HFFc6 (cell line): ENCODE measurements around the gene ZNF555. TPM values are rescaled to one million over a fixed set of nuclear protein-coding genes. Genes with fewer than 3 reads are reported as not detected.

Source experiments
- DNase-seq: peaks from one replicate; pipeline ENCODE4 v3.0.0-alpha.2; 2018
- H3K27ac Mint-ChIP-seq: 2 replicates; pipeline ENCODE4 v1.8.0; 2020; ENCODE audit warnings: mild to moderate bottlenecking, mixed read lengths
- H3K27me3 Mint-ChIP-seq: 2 replicates; pipeline ENCODE4 v1.8.0; 2021; ENCODE audit warnings: mild to moderate bottlenecking, moderate library complexity, mixed read lengths; ENCODE audit not compliant: insufficient read depth
- H3K36me3 Mint-ChIP-seq: 2 replicates; pipeline ENCODE4 v1.8.0; 2021; ENCODE audit warnings: low read depth, mixed read lengths
- H3K4me1 Mint-ChIP-seq: 2 replicates; pipeline ENCODE4 v1.8.0; 2020; ENCODE audit warnings: low read depth, mixed read lengths
- H3K4me3 Mint-ChIP-seq: 2 replicates; pipeline ENCODE4 v1.8.0; 2020; ENCODE audit warnings: mild to moderate bottlenecking, moderate library complexity, mixed read lengths
- H3K9me3 Mint-ChIP-seq: 2 replicates; pipeline ENCODE4 v1.8.0; 2020; ENCODE audit warnings: mild to moderate bottlenecking, mixed read lengths
- CTCF ChIP-seq: fragments of 200-600 bp; sonication (generic); IDR thresholded peaks from 2 replicates; pipeline ENCODE4 v1.5.0; 2021; ENCODE audit warnings: antibody characterized with exemption, mild to moderate bottlenecking
- total RNA-seq, 6 experiments: library from RNA; stranded (reverse); fragmentation: NEBNext Ultra II Directional; extraction: Animal tissue kit (Norgen Biotek cat#: 25700); gene quantifications; 2 replicates in 1 of 6; 3 replicates in 5 of 6; pipeline ENCODE4 v1.2.3, GENCODE V29; 2021

ZNF555 gene
- total RNA-seq, 6 experiments from 2014 or later = 3.7 to 5.6 (median 3.8) TPM

- H3K4me3 Mint-ChIP-seq = no peak overlapping the region
- H3K9me3 Mint-ChIP-seq = peaks cover 79% of the 10 kb centered on the region
- H3K36me3 Mint-ChIP-seq = peaks cover 57% of the 10 kb centered on the region
- TF ChIP-seq CTCF = no peak
- DNase-seq = no peak
- no peak overlapping the region for H3K27ac Mint-ChIP-seq
- no peaks in the 10 kb centered on the region for H3K27me3 Mint-ChIP-seq
- H3K4me1 Mint-ChIP-seq = no peaks in the 10 kb centered on the region
These were observed 15.3 kb downstream of the ZNF555 start for GRCh38 chr19:2856457-2857050.

GRCh38 chr19:2858864-2859263 is 17.6 kb downstream of the ZNF555 start:
- Mint-ChIP-seq H3K27ac (no peak overlapping the region), H3K27me3 (no peaks in the 10 kb centered on the region; the same call in 1 of the 2 replicates), H3K4me3 (no peak overlapping the region), H3K36me3 (peaks cover 34% of the 10 kb centered on the region), H3K9me3 (peaks cover 63% of the 10 kb centered on the region), H3K4me1 (no peaks in the 10 kb centered on the region)
- DNase-seq = no peak
- no peak for TF ChIP-seq CTCF

- Mint-ChIP-seq H3K36me3 (no peaks in the 10 kb centered on the region; the same call in 1 of the 2 replicates), H3K27ac (no peak overlapping the region), H3K4me1 (no peaks in the 10 kb centered on the region), H3K4me3 (no peak overlapping the region), H3K9me3 (peaks cover 30% of the 10 kb centered on the region; the same call in 1 of the 2 replicates), H3K27me3 (no peaks in the 10 kb centered on the region; the same call in 1 of the 2 replicates)
- DNase-seq = no peak
- TF ChIP-seq CTCF = no peak
These were observed 22.5 kb downstream of the ZNF555 start for GRCh38 chr19:2863816-2864215.

- Mint-ChIP-seq H3K27me3 (no peaks in the 10 kb centered on the region; the same call in 1 of the 2 replicates), H3K9me3 (peaks cover 19% of the 10 kb centered on the region; the same call in 1 of the 2 replicates), H3K27ac (no peak overlapping the region), H3K4me1 (peaks cover 6% of the 10 kb centered on the region; the same call in 1 of the 2 replicates), H3K4me3 (no peak overlapping the region), H3K36me3 (no peaks in the 10 kb centered on the region; the same call in 1 of the 2 replicates)
- DNase-seq = no peak
- no peak for TF ChIP-seq CTCF
These were observed 24.2 kb downstream of the ZNF555 start for GRCh38 chr19:2865334-2866100.

GRCh38 chr19:2866495-2867024 is 25.3 kb downstream of the ZNF555 start:
- TF ChIP-seq CTCF = no peak
- no peaks in the 10 kb centered on the region; the same call in 1 of the 2 replicates for H3K36me3 Mint-ChIP-seq
- no peaks in the 10 kb centered on the region; the same call in 1 of the 2 replicates for H3K27me3 Mint-ChIP-seq
- 0 out of 2 replicates have a peak overlapping the region, but pooled peaks have one; percentile 42 for H3K27ac Mint-ChIP-seq
- peaks cover 19% of the 10 kb centered on the region; the same call in 1 of the 2 replicates for H3K9me3 Mint-ChIP-seq
- no peak for DNase-seq
- H3K4me1 Mint-ChIP-seq = peaks cover 6% of the 10 kb centered on the region; the same call in 1 of the 2 replicates
- H3K4me3 Mint-ChIP-seq = no peak overlapping the region
